Coronary artery (tissue), 2 donors: ENCODE data around the gene RPS27L.
A peak's percentile ranks its signal among the peaks of the same experiment; 100 is the strongest.

Source experiments
- DNase-seq: peaks from one replicate; pipeline ENCODE4 v3.0.0-alpha.2; 2017; ENCODE audit warnings: low spot score
- H3K27ac ChIP-seq, 2 donors: fragments of 200-600 bp; sonication (generic); one replicate each; pipeline ENCODE4 v1.5.1; 2016 to 2019
- H3K4me3 ChIP-seq: fragments of 200-600 bp; sonication (generic); 2 replicates; pipeline ENCODE4 v1.5.1; 2016; ENCODE audit warnings: mild to moderate bottlenecking, moderate library complexity
- TF ChIP-seq, protein P1 (sequence below): fragments of 200-600 bp; sonication (generic); IDR thresholded peaks from one replicate; pipeline ENCODE4 v1.5.1; 2019; ENCODE audit warnings: antibody characterized with exemption

RPS27L gene

DNA sequence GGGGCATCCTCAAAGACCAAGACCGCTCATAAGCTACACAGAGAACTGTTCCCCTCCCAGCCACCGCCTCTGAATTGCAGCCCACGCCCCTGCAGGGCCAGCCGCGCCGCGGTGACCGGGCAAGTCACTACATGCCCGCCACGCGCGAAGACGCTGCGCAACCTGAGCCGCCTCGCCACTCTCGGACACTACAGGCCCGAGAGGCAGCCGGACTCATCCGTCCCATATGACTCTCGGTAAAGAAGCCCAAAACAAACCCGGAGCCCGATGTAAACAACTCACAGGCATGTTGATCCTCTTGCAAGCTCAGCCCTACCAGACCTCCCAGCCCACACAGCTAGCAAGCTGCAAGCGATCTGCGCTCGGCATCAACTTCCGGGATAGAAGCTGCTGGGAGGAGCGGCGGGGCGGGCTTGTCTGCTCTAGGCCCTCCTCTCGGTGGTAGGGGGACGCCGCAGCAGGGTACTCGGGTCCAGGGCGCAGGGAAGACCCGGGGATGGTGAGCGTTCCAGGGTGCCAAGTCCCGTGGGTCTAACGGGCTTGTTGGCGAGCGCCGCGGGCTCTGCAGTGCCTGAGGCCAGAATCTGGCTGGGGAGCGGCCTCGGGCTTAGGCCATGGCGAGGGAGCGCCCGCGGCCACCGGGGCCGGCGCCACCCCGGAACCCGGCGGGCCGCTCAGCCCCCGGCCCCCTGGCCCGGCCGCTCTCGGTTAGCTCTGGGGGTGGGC is at the start of gene RPS27L:
Gene RPS27L (minus strand): TSS at position 360 of the 726 bp plus-strand sequence. CDS start 72 bp downstream, at position 288.
- DNase-seq, result peak; percentile 95
- TF ChIP-seq, protein P1, sequence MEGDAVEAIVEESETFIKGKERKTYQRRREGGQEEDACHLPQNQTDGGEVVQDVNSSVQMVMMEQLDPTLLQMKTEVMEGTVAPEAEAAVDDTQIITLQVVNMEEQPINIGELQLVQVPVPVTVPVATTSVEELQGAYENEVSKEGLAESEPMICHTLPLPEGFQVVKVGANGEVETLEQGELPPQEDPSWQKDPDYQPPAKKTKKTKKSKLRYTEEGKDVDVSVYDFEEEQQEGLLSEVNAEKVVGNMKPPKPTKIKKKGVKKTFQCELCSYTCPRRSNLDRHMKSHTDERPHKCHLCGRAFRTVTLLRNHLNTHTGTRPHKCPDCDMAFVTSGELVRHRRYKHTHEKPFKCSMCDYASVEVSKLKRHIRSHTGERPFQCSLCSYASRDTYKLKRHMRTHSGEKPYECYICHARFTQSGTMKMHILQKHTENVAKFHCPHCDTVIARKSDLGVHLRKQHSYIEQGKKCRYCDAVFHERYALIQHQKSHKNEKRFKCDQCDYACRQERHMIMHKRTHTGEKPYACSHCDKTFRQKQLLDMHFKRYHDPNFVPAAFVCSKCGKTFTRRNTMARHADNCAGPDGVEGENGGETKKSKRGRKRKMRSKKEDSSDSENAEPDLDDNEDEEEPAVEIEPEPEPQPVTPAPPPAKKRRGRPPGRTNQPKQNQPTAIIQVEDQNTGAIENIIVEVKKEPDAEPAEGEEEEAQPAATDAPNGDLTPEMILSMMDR, result no peak
- H3K27ac ChIP-seq, result peak within 1 kb of the TSS; percentile 90 to 98
- H3K4me3 ChIP-seq, result peak within 1 kb of the TSS; percentile 95

DNA sequence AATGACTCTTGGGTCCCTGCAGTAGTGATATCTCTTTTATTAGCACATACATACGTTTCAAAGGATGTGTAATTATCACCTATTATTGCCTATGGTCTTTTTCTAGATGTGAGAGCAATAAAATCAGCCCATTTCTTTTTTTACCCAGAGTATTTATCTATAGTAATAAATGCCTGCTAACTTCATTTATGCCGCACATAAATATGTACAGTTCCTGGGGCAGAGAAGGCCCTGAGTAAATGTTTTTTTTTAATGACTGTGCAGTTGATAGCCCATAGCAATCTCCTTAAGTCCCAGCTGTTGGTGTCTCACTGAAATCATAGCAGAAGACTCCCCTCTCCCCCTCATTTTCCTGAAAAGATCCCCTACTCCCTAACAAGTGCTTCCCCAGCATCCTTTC is 48.8 kb upstream of the RPS27L start:
- TF ChIP-seq, protein P1, result no peak
- DNase-seq, result no peak
- Histone ChIP-seq H3K4me3 (no peak overlapping the region), H3K27ac (no peak overlapping the region)

DNA sequence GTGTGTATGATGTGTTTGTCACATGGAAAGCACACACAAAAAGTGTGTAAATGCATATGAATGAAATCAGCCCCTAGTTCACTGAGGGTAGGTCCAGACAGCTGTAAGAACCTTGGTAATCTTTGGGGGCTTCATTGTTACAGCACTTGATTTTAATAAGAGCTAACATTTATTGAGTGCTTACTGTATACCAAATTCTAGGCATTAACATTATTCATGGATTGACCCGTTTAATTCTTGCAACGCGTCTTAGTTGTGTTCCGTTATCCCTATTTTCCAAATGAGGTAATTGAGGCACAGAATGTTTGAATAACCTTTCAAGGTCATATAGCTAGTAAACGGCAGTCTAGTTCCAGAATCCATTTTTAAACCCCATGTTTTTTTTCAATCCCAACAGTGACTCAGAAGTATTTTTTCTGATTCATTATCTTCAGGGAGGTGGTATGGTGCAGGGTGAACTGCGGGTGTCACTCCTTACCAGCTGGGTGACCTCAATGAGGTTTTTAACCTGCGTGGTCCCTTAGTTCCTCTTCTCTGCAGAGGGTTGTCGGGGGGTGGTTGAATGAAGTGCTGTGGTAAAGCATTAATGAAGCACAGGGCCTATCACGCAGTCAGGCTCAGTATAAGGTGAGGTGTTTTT is 46.3 kb upstream of the RPS27L start:
- Histone ChIP-seq H3K4me3 (no peak overlapping the region), H3K27ac (no peak overlapping the region)
- TF ChIP-seq, protein P1, result no peak
- no peak for DNase-seq

DNA sequence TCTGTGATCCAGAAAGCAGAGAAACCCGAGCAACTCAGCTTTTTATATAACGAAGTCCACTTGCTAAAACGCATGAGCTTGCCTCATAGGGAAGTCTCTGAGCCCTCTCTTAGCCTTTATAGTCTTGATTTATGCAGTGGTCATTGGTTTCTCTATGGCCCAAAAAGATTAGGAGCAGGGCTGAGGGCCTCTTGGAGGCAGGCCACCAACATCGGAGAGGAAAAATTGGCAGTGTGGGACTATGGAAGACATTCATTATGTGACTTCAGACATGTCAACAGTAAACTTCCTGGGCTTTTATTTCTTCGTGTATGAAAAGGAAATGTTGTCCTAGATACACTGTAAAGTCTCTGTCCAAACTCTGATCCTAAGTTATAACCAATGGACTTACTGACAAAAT is 45.6 kb upstream of the RPS27L start:
- TF ChIP-seq, protein P1, result no peak
- no peak overlapping the region for H3K27ac ChIP-seq
- no peak overlapping the region for H3K4me3 ChIP-seq
- DNase-seq, result no peak

DNA sequence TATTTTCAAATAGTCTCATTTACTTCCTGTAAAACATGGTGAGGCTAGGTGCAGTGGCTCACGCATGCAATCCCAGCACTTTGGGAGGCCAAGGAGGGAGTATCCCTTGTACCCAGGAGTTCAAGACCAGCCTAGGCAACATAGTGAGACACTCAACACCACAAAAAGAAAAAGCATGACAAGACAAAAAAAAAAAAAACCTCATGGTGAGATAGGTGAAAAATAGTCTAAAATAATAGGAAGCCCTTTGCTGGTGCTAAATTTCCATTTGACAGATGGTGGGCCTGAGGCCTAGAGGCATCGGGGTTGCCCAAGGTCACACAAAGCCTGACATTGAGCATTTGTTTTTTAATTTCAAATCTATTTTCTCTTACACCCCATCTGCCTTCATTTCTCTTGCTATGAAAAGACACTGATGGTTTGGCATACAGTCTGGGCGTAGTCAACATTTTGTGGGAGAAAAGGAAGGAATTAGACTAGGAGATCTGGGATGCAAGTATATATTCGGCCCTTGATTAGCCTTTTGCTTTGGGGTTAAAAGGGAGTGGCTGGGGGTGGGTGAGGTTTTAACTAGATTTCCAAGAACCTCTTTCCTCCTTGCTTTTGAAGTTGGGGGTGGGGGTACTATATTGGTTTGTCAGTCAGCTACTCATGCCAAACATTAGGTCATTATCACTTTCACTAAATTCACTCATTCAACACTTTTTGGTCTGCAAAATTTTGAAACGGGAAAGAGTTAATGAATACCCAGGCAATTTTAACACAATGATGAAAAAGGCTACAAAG is 43.4 kb upstream of the RPS27L start:
- H3K27ac ChIP-seq, result no peak overlapping the region
- TF ChIP-seq, protein P1, result no peak
- DNase-seq, result no peak
- no peak overlapping the region for H3K4me3 ChIP-seq

DNA sequence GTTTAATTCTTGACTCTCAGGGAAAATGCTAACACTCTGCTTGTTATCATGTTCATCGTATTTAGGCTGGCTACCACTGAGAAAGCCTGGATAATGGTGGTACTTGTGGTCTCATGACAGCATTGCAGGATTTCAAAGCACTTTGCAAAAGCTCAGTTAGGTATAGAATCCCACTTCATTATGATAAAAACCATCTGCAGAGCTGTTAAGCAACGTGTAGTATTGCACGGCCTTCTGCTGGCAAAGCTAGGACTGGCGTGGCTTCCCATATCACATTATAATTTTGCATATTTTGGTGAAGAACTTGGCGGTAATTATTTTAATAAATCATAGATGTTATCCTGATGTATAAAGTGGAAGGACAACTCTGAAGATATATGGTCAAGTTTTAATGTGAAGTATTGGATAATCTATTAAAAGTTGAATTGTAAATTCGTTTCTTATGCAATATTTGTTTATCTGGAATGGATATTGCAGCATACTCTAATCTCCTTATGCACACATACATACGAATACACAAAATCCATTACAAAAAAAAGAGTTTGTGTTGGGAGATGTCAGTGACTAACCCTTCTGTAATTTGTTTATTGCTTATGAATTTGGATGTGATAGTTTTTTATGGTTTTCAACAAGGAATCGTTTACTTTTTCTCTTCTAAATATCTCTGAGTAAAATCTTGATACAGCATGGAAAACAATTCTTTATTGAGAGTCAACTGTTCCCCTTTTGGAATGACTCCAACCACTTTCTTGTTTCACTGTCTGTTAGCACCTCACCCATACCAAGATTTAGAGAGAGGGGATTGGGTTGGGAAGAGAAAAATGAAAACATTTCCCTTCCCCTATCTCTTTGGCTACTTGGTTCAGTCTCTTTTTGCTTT is 41.3 kb upstream of the RPS27L start:
- no peak overlapping the region for H3K4me3 ChIP-seq
- no peak for DNase-seq
- H3K27ac ChIP-seq, result no peak overlapping the region
- TF ChIP-seq, protein P1, result no peak
